Colonic mucosa (tissue), 4 donors: ENCODE data around the gene TMEM63A. TPM values are rescaled to one million over a fixed set of nuclear protein-coding genes. Genes with fewer than 3 reads are reported as not detected.

ENCODE experiments used
- DNase-seq: peaks from one replicate; pipeline ENCODE4 v3.0.0-alpha.2; 2020
- H3K27ac ChIP-seq: fragments of 200-600 bp; one replicate; pipeline ENCODE4 v1.8.0; 2021
- H3K27me3 ChIP-seq: fragments of 200-600 bp; one replicate; pipeline ENCODE4 v1.8.0; 2021
- H3K36me3 ChIP-seq: fragments of 200-600 bp; one replicate; pipeline ENCODE4 v1.8.0; 2021
- H3K4me1 ChIP-seq: fragments of 200-600 bp; one replicate; pipeline ENCODE4 v1.8.0; 2021; ENCODE audit warnings: mild to moderate bottlenecking
- H3K4me3 ChIP-seq: fragments of 200-600 bp; one replicate; pipeline ENCODE4 v1.8.0; 2021
- H3K9ac ChIP-seq, 2 donors: one replicate each; pipeline ENCODE4 v1.7.0; 2013; ENCODE audit warnings: control low read depth in 2 of 2, low read depth in 2 of 2, low read length in 2 of 2
- H3K9me3 ChIP-seq: fragments of 200-600 bp; one replicate; pipeline ENCODE4 v1.8.0; 2021
- CTCF ChIP-seq: fragments of 200-600 bp; IDR thresholded peaks from one replicate; pipeline ENCODE4 v1.8.0; 2022; ENCODE audit warnings: antibody characterized with exemption, mild to moderate bottlenecking
- intact Hi-C: fragments of 100-400 bp; cut with DNase I; formaldehyde crosslinking; loops from one replicate; pipeline ENCODE4 v1.14.1; 2022
- total RNA-seq, 2 donors: library from RNA; stranded (reverse); fragmentation: NEBNext Ultra II Directional in 1 of 2; extraction: Animal tissue kit (Norgen Biotek cat#: 25700) in 1 of 2; gene quantifications; one replicate each; pipeline ENCODE4 v1.2.1, GENCODE V29; 2021
- donor health status: healthy.
- donor health status: DM: no; HTN: no; CAD: no.
- donor health status: DM: no; HTN: no; CAD: no.

The TMEM63A gene
- total RNA-seq, 2 donors from 2014 or later: 124 to 165 TPM

- intact Hi-C loops: no loop called here
- DNase-seq: no peak
- no peak overlapping the region for H3K9ac ChIP-seq
These were observed 11.3 kb downstream of the TMEM63A start for GRCh38 chr1:225870911-225871310.

GRCh38 chr1:225868631-225869330 is 13.4 kb downstream of the TMEM63A start:
- Histone ChIP-seq H3K27ac (no peak overlapping the region), H3K36me3 (peaks cover 13% of the 10 kb centered on the region), H3K4me1 (peaks cover 13% of the 10 kb centered on the region), H3K9me3 (no peaks in the 10 kb centered on the region), H3K27me3 (no peaks in the 10 kb centered on the region), H3K9ac (no peak overlapping the region), H3K4me3 (no peak overlapping the region)
- intact Hi-C loops: no loop called here
- no peak for DNase-seq
- TF ChIP-seq CTCF: no peak

More at GRCh38 chr1:225870911-225871310, 11.3 kb downstream of the TMEM63A start:
- Histone ChIP-seq H3K9me3 (no peaks in the 10 kb centered on the region), H3K36me3 (peaks cover 1% of the 10 kb centered on the region), H3K27me3 (no peaks in the 10 kb centered on the region), H3K27ac (no peak overlapping the region), H3K4me1 (peaks cover under 1% of the 10 kb centered on the region), H3K4me3 (no peak overlapping the region)
- no peak for TF ChIP-seq CTCF

- H3K36me3 ChIP-seq: peaks cover 17% of the 10 kb centered on the region
These were observed 15.2 kb downstream of the TMEM63A start for GRCh38 chr1:225866981-225867380.

GRCh38 chr1:225866061-225866837 is 15.9 kb downstream of the TMEM63A start:
- Histone ChIP-seq H3K4me1 (peaks cover 13% of the 10 kb centered on the region), H3K9me3 (no peaks in the 10 kb centered on the region), H3K27me3 (no peaks in the 10 kb centered on the region), H3K27ac (no peak overlapping the region), H3K9ac (no peak overlapping the region), H3K36me3 (peaks cover 17% of the 10 kb centered on the region), H3K4me3 (no peak overlapping the region)
- no peak for DNase-seq
- no peak for TF ChIP-seq CTCF
- intact Hi-C loops: no loop called here

More at GRCh38 chr1:225866981-225867380, 15.2 kb downstream of the TMEM63A start:
- intact Hi-C loops: no loop called here
- no peaks in the 10 kb centered on the region for H3K9me3 ChIP-seq
- no peaks in the 10 kb centered on the region for H3K27me3 ChIP-seq
- no peak overlapping the region for H3K27ac ChIP-seq
- no peak overlapping the region for H3K9ac ChIP-seq
- H3K4me3 ChIP-seq: no peak overlapping the region
- TF ChIP-seq CTCF: no peak
- H3K4me1 ChIP-seq: peaks cover 13% of the 10 kb centered on the region
- DNase-seq: no peak

- no peak overlapping the region for H3K27ac ChIP-seq
- H3K9me3 ChIP-seq: no peaks in the 10 kb centered on the region
- intact Hi-C loops: no loop called here
- H3K4me3 ChIP-seq: no peak overlapping the region
- no peak for TF ChIP-seq CTCF
- DNase-seq: no peak
- H3K27me3 ChIP-seq: no peaks in the 10 kb centered on the region
- peaks cover 17% of the 10 kb centered on the region for H3K36me3 ChIP-seq
- H3K4me1 ChIP-seq: peaks cover 13% of the 10 kb centered on the region
- no peak overlapping the region for H3K9ac ChIP-seq
These were observed 16.7 kb downstream of the TMEM63A start for GRCh38 chr1:225865514-225865913.
